Measurements from ENCODE around the gene ANKRD55.

DNA sequence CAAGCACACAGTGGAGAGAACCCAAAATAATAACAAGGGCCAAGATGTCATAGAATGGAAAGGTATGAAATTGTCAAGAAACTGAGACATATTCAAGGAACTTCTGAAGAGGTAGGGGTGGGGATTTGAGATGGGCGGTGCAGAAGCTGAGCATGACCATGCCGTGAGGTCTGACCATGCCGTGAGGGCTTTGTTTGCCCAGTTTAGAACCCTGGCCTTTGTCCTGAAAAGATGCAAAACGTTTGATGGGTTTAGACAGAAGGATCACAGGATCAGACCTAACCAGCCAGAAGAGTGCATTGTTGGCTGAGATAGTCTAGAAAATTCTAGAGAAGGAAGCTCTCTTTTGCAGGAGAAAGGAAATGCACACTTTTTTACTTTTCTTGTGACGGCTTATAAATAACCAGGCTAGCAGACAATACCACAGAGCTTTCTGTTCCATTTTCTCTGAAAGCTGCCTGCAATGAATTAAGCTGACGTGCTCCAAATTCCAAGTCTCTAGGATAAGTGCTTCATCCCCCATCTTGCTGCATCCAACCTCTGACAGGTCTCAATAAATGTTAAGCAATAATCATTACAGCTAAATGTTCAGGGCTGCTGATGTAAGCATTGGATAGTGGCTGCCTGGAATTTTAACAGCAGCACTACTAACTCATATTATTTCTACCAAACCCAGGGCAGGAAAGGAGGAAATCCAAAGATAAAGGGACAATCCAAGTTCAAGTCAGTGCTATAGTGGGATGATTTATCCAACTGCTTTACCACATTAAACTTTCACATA lies 127.4 kb downstream of the ANKRD55 start:
- TF ChIP-seq, protein P1, sequence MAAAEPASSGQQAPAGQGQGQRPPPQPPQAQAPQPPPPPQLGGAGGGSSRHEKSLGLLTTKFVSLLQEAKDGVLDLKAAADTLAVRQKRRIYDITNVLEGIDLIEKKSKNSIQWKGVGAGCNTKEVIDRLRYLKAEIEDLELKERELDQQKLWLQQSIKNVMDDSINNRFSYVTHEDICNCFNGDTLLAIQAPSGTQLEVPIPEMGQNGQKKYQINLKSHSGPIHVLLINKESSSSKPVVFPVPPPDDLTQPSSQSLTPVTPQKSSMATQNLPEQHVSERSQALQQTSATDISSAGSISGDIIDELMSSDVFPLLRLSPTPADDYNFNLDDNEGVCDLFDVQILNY (CRISPR knock-in tag; IDR thresholded peaks at IDR 0.05): no peak
- TF ChIP-seq CREM (CRISPR knock-in tag; IDR thresholded peaks at IDR 0.05) (no peak), SP1 (CRISPR knock-in tag; conservative IDR thresholded peaks at IDR 0.05) (no peak), TCF7 (CRISPR knock-in tag; IDR thresholded peaks at IDR 0.05; ENCODE audit: low read depth) (no peak), FOXJ3 (CRISPR knock-in tag; IDR thresholded peaks at IDR 0.05; ENCODE audit: borderline replicate concordance) (no peak), HMGXB4 (CRISPR knock-in tag; IDR thresholded peaks at IDR 0.05) (no peak), FOXP4 (CRISPR knock-in tag; IDR thresholded peaks at IDR 0.05) (no peak)
- TF ChIP-seq, protein P2, sequence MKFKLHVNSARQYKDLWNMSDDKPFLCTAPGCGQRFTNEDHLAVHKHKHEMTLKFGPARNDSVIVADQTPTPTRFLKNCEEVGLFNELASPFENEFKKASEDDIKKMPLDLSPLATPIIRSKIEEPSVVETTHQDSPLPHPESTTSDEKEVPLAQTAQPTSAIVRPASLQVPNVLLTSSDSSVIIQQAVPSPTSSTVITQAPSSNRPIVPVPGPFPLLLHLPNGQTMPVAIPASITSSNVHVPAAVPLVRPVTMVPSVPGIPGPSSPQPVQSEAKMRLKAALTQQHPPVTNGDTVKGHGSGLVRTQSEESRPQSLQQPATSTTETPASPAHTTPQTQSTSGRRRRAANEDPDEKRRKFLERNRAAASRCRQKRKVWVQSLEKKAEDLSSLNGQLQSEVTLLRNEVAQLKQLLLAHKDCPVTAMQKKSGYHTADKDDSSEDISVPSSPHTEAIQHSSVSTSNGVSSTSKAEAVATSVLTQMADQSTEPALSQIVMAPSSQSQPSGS (CRISPR knock-in tag; IDR thresholded peaks at IDR 0.05; ENCODE audit: borderline replicate concordance, low read depth): no peak
- TF ChIP-seq, protein P3, sequence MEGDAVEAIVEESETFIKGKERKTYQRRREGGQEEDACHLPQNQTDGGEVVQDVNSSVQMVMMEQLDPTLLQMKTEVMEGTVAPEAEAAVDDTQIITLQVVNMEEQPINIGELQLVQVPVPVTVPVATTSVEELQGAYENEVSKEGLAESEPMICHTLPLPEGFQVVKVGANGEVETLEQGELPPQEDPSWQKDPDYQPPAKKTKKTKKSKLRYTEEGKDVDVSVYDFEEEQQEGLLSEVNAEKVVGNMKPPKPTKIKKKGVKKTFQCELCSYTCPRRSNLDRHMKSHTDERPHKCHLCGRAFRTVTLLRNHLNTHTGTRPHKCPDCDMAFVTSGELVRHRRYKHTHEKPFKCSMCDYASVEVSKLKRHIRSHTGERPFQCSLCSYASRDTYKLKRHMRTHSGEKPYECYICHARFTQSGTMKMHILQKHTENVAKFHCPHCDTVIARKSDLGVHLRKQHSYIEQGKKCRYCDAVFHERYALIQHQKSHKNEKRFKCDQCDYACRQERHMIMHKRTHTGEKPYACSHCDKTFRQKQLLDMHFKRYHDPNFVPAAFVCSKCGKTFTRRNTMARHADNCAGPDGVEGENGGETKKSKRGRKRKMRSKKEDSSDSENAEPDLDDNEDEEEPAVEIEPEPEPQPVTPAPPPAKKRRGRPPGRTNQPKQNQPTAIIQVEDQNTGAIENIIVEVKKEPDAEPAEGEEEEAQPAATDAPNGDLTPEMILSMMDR (IDR thresholded peaks at IDR 0.05): no peak
- TF ChIP-seq, protein P4, sequence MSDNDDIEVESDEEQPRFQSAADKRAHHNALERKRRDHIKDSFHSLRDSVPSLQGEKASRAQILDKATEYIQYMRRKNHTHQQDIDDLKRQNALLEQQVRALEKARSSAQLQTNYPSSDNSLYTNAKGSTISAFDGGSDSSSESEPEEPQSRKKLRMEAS (CRISPR knock-in tag; IDR thresholded peaks at IDR 0.05): no peak

Data from WTC11 (cell line).